ENCODE measurements around the gene RASGRP1.

DNA sequence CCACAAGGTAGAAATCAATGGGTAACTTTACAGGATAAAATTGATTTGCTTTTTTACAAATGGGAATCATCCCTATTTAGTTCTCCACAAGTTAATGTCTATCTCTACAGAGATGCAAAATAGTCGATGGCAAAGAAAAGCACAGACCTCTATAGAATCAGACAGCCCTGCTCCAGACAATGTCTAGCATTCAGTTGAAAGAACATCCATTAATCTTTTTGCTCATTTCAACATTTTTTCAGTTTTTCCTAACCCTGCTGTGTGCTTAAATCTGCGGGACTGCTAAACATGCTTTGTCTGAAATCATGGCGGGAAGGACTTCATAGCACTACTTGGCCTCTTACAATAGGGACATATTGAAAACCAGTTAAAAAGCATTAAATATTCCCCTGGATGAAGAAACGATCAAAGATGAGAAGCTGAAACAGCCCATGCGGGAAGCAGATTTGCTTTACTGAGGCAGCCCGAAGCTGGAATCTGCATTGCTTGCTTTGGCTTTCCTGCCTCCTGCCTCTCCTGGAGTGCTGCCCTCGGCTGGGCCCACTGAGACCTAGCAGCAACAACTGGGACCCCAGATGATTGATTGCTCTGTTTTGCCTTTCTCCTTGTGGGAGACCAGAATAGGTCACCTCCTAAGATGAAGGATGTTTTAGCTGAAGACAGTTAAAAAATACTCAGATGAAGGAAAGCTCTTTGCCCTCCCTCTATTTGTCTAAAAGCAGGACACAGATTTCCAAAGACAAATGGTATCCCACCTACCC is 38.5 kb upstream of the RASGRP1 start:
- TF ChIP-seq GATA2 (IDR thresholded peaks at IDR 0.05; ENCODE audit: low read depth, low read length): no peak
- no peak for TF ChIP-seq GATA3 (IDR thresholded peaks at IDR 0.05; ENCODE audit: low read depth, low read length)
